T follicular helper cell (primary cell): ENCODE results near the gene BCL11A.

Experiments used
- DNase-seq: peaks from one replicate; pipeline ENCODE4 v3.0.0-alpha.2; 2020; ENCODE audit warnings: low read depth

Gene BCL11A

DNA sequence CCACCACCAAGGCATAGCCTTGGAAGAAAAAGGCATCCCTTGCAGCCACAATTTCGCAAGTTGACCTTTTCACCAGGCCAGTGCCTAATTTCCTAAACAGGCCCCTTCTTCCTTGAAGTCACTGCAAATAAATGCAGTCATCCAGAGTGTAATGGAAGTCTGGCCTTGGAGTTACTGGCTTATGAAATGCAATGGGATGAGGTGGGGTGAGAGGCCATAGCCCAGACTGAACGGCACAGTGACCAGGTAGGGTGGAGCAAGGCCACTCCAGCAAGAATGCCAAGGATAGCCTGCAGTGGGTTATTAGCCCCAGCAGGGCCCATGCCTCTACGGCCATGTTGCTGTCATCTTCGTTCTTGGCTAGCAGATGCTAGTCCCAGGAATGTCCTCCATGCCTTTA is 68.4 kb downstream of the BCL11A start:
- DNase-seq, result no peak

GRCh38 chr2:60484133-60484645 is 69.3 kb downstream of the BCL11A start:
- DNase-seq, result no peak

DNA sequence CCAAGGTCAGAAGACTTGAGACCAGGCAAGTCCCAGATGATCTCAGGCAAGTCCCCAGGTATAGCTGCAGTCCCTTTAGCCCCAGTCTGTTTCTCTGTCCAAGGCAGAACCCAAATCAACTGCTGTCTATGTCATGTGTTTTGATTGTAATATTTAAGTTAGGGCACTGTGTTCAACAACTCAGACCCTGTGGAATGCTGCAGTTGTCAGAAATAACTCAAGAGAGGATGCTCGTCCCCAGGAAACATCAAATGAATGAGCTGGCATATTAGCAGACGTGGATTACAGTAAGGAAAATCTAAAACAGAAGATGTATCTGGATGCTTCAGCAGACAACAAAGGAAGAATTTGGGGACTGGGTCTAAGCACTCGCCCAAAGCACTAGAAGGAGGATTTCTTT is 70.1 kb downstream of the BCL11A start:
- no peak for DNase-seq

DNA sequence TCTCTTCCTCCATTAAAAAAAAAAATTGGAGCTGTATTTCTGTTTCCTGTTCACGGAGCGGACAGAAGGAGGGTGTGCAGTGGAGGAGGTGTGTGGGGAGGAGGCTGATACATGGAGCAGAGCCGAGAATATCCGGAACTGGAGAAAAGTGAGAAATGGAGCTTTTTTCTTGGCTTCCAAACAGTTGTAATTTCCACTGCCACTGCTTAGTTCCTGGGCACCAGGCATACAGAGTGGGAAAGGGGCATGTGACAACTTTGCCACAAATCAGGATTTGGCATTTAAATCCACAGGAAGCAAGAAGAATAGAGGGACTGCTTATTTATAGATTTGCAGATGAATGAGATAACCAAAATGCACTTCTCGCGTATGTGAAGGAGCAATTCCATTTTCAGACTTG is 71.2 kb downstream of the BCL11A start:
- DNase-seq, result no peak

- no peak for DNase-seq
Observed at GRCh38 chr2:60481257-60481656, 72.2 kb downstream of the BCL11A start.

GRCh38 chr2:60480089-60480773 is 73.2 kb downstream of the BCL11A start:
- no peak for DNase-seq

DNA sequence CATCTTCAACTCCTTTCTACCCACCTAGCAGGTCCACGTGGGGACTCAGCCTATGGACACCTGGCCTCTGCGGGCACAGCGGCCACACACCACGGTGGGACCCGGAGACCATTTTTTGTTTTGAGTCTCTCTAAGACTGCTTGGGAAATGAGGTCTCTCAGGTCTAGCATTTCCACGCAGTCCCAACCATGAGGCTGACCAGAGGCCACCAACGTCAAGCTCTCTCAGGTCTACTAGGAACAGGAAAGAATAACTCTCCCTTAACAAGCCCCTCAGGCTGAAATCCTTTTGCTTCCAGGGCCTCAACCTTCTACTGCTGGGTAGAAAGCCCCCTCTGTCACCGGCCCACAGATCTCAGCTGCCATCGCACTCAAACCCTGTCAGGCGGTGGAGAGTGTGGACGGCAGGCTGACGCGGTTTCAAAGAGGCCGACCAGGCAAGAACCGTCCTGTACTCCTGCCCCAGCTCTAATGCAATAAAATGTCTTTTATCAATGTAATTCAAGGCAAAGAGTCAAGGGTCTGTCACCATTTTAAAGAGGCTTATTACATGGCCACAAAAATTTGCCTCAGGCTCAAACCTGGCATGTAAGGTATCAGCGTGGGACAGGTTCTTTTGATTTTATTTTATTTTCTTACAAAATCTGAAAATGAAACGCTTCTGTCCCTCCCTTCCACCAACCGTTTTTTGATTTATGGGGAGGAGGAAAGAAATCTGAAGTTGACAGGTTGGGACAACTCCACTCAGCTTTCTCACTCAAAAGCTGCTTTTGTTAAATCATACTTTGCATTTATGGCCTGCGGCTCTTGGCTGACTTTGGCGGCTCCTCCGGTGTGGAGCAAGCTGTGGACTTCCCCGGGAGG is 74.0 kb downstream of the BCL11A start:
- DNase-seq, result no peak

DNA sequence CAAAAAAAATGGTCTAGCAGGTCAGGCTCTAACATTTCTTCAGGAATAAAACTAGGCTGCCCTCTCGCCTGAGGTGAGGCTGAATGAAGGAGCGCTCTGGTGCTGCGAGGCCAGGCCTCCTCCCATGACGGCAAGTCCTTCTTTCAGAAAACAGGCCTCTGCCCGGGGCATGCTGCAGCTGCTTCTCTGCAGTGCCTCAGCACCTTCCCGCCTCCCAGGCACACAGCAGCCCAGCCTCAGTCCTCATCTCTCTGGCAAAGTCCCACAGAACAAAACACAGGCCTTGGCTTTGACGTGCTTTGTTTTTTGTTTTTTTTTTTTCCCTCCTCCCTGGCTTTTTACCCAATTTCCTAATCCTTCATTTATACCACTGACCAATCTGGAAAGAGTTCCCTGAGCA is 74.8 kb downstream of the BCL11A start:
- DNase-seq, result no peak

DNA sequence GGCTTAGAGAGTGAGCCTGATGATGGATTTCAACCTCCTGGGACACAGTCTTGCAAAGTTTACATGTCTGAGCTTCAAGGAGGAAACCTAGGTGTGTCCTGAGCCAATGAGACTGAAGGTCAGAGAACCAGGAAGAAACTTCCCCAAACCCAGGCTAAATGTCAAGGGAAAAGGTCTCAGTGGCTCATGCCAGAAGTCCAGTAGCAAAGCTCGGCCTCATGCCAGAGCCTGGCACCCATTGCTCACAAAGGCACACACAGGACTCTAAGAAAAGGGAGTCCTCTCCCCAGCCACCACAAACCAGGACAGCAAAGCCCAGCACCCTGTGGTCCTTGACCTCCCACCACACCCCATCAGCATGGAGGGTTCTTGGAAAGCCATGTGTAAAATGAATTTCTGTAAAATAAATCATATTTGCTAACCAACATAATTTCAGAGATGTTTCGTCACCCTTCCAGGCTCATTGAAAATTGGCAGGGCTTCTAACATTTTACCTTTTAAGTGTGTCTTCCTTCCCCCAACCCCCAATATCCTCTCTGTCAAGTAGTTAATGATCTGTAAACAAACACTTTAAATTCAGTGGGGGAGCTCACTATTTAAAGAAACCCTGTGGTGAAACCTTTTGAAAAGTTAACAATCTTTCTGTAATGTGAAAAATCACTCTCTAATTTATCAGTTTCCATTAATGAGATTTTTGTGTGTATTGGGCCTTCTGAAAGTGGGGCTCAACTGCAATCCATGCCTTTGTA is 77.1 kb downstream of the BCL11A start:
- no peak for DNase-seq

GRCh38 chr2:60475123-60475830 is 78.2 kb downstream of the BCL11A start:
- DNase-seq, result no peak

DNA sequence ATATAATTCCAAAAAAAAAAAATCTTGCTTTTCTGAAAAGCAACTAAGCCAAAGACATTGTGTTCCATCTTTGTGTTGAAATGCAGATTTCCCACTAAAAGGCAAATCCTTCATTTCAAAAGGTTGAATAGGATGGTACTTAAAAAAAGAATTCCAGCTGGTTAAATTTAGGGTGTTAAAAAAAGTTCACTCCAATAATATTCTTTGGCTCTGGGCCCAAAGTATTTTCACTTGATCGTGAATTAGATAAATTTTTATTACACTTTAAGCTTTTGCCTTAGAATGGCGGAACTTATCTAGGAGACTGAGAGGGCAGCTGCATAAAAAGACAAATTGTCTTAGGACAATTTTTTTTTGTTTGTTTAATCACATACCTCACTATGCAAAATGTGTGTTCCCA is 79.2 kb downstream of the BCL11A start:
- no peak for DNase-seq

- no peak for DNase-seq
Observed at GRCh38 chr2:60473546-60473945, 79.9 kb downstream of the BCL11A start.

DNA sequence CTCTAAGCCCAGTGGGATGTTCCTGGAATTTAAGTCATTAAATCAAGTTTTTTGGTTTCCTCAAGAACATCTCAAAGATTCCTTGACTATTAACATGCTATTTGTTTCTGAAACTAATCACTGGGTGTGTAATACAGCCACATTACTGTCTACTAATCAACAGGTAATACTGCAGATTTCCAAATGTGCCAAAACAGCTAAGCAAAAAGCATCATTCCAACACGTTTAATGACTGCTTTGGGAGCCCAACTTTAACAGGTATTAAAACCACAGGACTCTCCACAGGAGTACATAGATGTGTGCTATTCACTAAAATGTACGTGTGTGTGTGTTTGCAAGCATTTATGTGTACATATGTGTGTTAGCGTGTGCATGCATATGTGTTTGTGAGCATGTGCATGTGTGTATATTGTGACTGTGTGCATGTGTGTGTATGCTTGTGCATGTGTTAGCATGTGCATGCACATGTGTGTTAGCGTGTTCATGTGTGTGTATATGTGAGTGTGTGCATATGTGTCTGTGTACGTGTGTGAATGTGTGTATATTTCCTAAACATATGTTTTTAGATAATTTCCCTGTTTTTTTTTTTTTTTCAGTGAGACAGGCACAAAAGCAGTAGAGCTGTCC is 80.7 kb downstream of the BCL11A start:
- DNase-seq, result no peak

DNA sequence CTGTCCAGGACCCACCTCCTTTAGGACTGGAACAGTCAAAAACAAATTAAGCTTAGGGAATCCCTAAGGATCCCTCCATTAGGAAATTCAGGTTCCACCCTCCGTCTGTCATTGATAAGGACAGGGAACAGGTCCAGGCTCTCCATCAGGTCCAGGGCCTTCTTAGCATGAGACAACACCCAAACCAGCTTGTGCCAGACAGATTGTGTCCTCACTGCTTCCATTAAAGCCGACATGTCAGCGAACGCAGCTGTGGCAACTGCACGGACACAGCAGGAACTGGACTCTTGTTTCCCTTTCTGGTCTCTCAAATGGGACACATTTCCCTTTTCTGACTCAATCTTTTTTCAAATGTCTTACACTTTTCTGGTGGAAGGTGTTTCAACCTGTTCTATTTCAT is 81.4 kb downstream of the BCL11A start:
- DNase-seq, result no peak

DNA sequence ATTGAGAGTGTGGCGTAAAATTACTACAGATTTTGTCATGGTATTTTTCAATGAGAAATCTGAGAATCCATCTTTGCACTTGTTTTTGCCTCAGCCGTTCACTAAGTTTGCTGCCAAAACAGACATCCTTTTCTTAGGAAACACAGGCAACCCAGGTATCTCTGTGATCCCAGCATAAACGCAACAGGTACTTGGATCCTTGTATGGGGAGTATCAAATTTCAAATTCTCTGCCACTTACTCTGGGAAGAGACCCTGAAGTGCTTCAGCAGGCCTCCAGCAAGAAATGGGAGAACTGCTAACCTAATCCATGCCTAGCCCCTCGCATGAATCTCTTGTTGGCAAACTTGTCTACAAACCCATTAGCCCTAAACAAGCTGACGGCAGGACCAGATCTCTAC is 83.1 kb downstream of the BCL11A start:
- DNase-seq, result no peak

DNA sequence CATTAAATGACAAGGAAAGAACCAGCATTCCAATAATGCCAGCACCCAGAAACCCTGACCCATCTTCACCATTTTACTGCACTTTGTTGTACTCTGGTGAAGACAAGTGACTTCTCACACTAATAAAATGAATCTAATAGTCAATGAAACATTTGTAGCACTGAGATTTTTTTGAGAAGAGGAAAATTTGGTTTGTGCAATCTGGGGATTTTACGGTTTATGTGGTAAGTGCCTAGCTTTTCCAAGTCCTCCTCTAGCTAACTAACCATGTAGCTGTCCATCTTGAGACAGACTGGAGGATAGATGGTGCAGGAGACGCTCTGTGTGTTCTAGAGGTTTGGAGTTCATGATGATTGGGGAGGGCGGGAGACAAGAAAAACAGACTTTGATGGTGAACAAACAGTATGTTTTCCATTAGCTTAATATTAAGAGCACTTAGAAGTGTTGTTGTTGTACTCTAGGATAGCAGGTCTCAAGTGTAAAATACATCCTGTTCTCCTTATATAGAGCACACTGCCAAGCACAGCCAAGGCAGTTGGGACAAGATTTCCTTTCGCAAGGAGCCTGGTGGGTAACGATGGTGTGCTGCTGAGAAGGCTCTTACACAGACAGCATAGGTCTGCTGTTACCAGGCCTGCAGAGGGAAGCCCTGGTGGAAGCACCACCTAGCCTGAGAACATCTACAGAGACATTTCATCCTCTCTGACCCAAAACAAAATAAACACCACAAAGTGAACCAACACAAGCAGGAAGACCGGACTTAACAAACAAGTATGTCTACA is 83.7 kb downstream of the BCL11A start:
- DNase-seq, result no peak

DNA sequence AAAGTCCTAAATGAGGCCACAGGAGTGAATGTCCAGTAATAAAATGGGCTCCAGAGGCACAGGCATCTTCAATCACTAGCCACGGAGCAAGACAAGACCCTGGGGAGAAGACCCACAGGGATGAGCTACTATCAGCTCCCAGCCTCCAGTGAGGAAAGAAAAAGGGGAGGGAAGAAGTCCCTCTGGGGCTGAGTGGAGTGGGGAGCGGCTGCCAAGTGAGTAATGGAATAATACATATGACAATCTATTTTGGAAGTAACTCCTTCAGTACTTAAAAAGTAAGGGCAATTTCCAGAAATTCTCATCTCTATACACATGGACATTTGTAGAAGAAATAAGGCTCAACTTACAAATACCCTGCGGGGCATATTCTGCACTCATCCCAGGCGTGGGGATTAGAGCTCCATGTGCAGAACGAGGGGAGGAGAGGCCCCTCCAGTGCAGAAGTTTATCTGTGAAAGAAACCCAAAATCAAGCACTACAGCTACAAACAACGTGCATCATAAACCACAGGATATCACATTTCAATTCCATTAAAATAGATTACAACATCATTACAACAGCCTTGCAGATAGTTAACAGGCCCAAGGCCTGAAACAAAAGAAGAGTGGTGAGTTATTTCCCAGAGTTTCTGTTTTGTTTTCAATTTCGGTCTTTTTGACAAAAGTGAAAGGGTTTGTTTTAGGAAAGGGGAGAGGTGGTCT is 84.9 kb downstream of the BCL11A start:
- DNase-seq, result no peak

DNA sequence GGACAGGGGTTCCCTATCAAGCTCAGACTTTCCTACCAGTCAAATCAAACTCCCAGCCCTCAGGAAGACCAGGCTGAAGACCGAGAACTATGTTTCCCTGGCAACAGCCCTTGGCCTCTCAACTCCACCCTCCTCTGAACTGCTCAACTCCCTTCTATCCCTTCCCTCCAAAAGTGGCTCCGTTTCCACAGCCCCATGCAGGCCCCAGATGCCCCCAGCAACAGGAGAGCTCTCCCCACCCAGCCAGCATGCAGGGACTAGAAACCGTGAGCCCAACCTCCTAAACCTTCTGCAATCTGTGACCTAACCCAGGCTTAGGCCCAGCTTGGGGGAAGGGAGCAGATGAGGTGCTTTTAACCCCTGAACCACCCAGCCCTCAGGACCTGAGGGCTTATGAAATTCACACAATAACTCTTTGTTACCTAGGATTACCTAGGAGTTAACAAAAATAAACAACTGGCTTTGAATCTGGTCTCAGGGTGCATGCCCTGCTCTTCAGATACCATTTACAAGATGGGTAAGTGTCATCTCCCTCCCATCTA is 87.2 kb downstream of the BCL11A start:
- DNase-seq, result no peak

DNA sequence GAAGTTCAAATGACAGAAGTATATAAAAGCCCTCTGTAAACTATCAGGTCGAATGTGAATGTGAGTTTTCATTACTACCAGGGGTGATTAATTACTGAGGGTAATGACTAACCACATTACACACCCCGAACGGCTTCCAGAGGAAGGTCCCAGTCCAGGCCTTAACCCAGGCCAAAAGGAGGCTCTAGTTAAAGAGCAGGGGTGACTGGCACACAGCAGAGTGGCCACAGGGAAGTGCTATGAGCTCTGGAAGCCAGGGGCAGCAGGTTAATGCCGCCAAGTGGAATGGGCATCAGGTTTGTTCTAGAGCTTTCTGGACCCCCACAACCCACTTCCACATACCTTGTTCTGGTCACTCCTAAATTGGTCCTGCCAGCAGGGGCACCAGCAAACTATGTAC is 87.7 kb downstream of the BCL11A start:
- DNase-seq, result no peak

DNA sequence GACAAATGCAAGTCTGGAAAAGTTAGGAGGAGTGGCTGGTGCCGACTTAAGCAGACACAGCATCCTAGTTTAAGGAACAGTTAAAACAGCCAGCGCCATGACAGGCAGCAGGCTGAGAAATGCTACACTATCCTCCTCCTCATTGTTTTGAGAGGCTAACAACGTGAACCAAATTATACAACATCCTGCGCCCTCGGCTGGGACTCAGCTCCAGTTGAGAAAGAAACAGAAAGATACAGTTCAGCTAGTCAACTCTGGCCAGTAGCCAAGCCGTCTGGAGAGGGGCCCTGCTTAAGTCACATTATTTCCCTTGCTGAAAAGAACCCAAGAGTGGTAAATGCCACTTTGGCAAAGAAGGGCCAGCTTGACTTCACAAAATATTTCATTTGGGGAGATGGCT is 90.2 kb downstream of the BCL11A start:
- no peak for DNase-seq
